H9 (cell line): ENCODE data around the gene RAD23A. TPM values are rescaled to one million over a fixed set of nuclear protein-coding genes. Genes with fewer than 3 reads are reported as not detected.
A peak's percentile ranks its signal among the peaks of the same experiment; 100 is the strongest.

Experiments used
- DNase-seq: peaks from one replicate; pipeline ENCODE4 v3.0.0-alpha.2; 2017
- H2AFZ ChIP-seq: one replicate; pipeline ENCODE4 v1.6.1; 2013; ENCODE audit warnings: mild to moderate bottlenecking, low read length, control low read depth, moderate library complexity
- H2AK5ac ChIP-seq: 2 replicates; pipeline ENCODE4 v1.6.1; 2013; ENCODE audit warnings: low read length, control low read depth, mixed read lengths; ENCODE audit not compliant: insufficient read length
- H2BK120ac ChIP-seq: one replicate; pipeline ENCODE4 v1.6.1; 2013; ENCODE audit warnings: low read depth, mild to moderate bottlenecking, low read length, control low read depth, inconsistent platforms; ENCODE audit not compliant: poor library complexity, severe bottlenecking
- H2BK12ac ChIP-seq: 2 replicates; pipeline ENCODE4 v1.6.1; 2013; ENCODE audit warnings: low read length, control low read depth, mixed read lengths, low read depth; ENCODE audit not compliant: insufficient read length
- H2BK15ac ChIP-seq: 2 replicates; pipeline ENCODE4 v1.6.1; 2013; ENCODE audit warnings: low read depth, low read length, control low read depth
- H2BK20ac ChIP-seq: one replicate; pipeline ENCODE4 v1.6.1; 2013; ENCODE audit warnings: low read depth, mild to moderate bottlenecking, low read length, control low read depth, inconsistent platforms; ENCODE audit not compliant: poor library complexity, severe bottlenecking
- H2BK5ac ChIP-seq: 2 replicates; pipeline ENCODE4 v1.6.1; 2013; ENCODE audit warnings: low read length, control low read depth, mixed read lengths; ENCODE audit not compliant: insufficient read length
- H3K14ac ChIP-seq: 2 replicates; pipeline ENCODE4 v1.6.1; 2013; ENCODE audit warnings: low read length, control low read depth; ENCODE audit not compliant: insufficient read depth
- H3K18ac ChIP-seq: 2 replicates; pipeline ENCODE4 v1.6.1; 2013; ENCODE audit warnings: low read depth, mild to moderate bottlenecking, mixed read lengths, low read length, control low read depth; ENCODE audit not compliant: insufficient read length
- H3K23ac ChIP-seq: 2 replicates; pipeline ENCODE4 v1.6.1; 2013; ENCODE audit warnings: low read length, control low read depth, mixed read lengths, low read depth; ENCODE audit not compliant: insufficient read length
- H3K23me2 ChIP-seq: 2 replicates; pipeline ENCODE4 v1.6.1; 2013; ENCODE audit warnings: low read depth, mild to moderate bottlenecking, mixed read lengths, low read length, control low read depth; ENCODE audit not compliant: insufficient read length, poor library complexity, severe bottlenecking
- H3K27ac ChIP-seq: 2 replicates; pipeline ENCODE4 v1.5.1; 2013; ENCODE audit warnings: low read length, control low read depth, mixed read lengths, low read depth; ENCODE audit not compliant: insufficient read length
- H3K27me3 ChIP-seq: 2 replicates; pipeline ENCODE4 v1.6.1; 2013; ENCODE audit warnings: low read length, control low read depth, inconsistent platforms; ENCODE audit not compliant: insufficient read depth
- H3K4ac ChIP-seq: 2 replicates; pipeline ENCODE4 v1.6.1; 2013; ENCODE audit warnings: low read depth, mild to moderate bottlenecking, control low read depth, inconsistent platforms, low read length, moderate library complexity
- H3K4me1 ChIP-seq: 2 replicates; pipeline ENCODE4 v1.6.1; 2013; ENCODE audit warnings: low read length, control low read depth, inconsistent platforms; ENCODE audit not compliant: insufficient read depth
- H3K4me2 ChIP-seq: 2 replicates; pipeline ENCODE4 v1.6.1; 2013; ENCODE audit warnings: low read length, control low read depth, mixed read lengths; ENCODE audit not compliant: insufficient read length, insufficient read depth
- H3K56ac ChIP-seq: 2 replicates; pipeline ENCODE4 v1.6.1; 2013; ENCODE audit warnings: low read depth, mild to moderate bottlenecking, mixed read lengths, low read length, control low read depth; ENCODE audit not compliant: insufficient read length
- H3K79me1 ChIP-seq: 2 replicates; pipeline ENCODE4 v1.6.1; 2013; ENCODE audit warnings: low read depth, mild to moderate bottlenecking, moderate library complexity, low read length, control low read depth, inconsistent platforms; ENCODE audit not compliant: insufficient read depth, poor library complexity, severe bottlenecking
- H3K79me2 ChIP-seq: 2 replicates; pipeline ENCODE4 v1.6.1; 2013; ENCODE audit warnings: low read length, control low read depth, inconsistent platforms; ENCODE audit not compliant: insufficient read depth
- H3K9ac ChIP-seq: 2 replicates; pipeline ENCODE4 v1.6.1; 2013; ENCODE audit warnings: low read length, control low read depth, mixed read lengths; ENCODE audit not compliant: insufficient read length; ENCODE audit errors: extremely low read depth
- H3K9me3 ChIP-seq: one replicate; pipeline ENCODE4 v1.6.1; 2013; ENCODE audit warnings: low read depth, low read length, inconsistent platforms; ENCODE audit not compliant: control insufficient read depth
- H3T11ph ChIP-seq: one replicate; pipeline ENCODE4 v1.6.1; 2013; ENCODE audit warnings: mild to moderate bottlenecking, low read length, control low read depth, inconsistent platforms
- H4K20me1 ChIP-seq: one replicate; pipeline ENCODE4 v1.6.1; 2013; ENCODE audit not compliant: control insufficient read depth, insufficient read length, insufficient read depth
- H4K5ac ChIP-seq: 2 replicates; pipeline ENCODE4 v1.6.1; 2013; ENCODE audit warnings: low read depth, mild to moderate bottlenecking, mixed read lengths, low read length, control low read depth; ENCODE audit not compliant: insufficient read length
- H4K8ac ChIP-seq: replicated peaks from 2 replicates; pipeline ENCODE4 v1.6.1; 2013; ENCODE audit warnings: low read length, control low read depth, mixed read lengths, low read depth; ENCODE audit not compliant: insufficient read length
- H4K91ac ChIP-seq: 2 replicates; pipeline ENCODE4 v1.6.1; 2013; ENCODE audit warnings: low read depth, mild to moderate bottlenecking, moderate library complexity, mixed read lengths, low read length, control low read depth; ENCODE audit not compliant: insufficient read length
- H3K27ac Mint-ChIP-seq, 3 experiments: 2 replicates in 2 of 3; 3 replicates in 1 of 3; pipeline ENCODE4 v1.8.0; 2020 to 2021; ENCODE audit warnings: mixed read lengths in 3 of 3, mild to moderate bottlenecking in 1 of 3, moderate library complexity in 1 of 3
- H3K27me3 Mint-ChIP-seq: 2 replicates; pipeline ENCODE4 v1.8.0; 2021; ENCODE audit warnings: low read depth, mild to moderate bottlenecking, moderate library complexity, mixed read lengths
- H3K36me3 Mint-ChIP-seq, 3 experiments: 2 replicates in 2 of 3; 3 replicates in 1 of 3; pipeline ENCODE4 v1.8.0; 2020 to 2021; ENCODE audit warnings: low read depth in 3 of 3, mixed read lengths in 3 of 3; ENCODE audit not compliant: insufficient read depth in 1 of 3
- H3K4me1 Mint-ChIP-seq, 2 experiments: 2 replicates each; pipeline ENCODE4 v1.8.0; 2020; ENCODE audit warnings: mixed read lengths in 2 of 2
- H3K4me3 Mint-ChIP-seq, 2 experiments: 2 replicates in 1 of 2; 3 replicates in 1 of 2; pipeline ENCODE4 v1.8.0; 2020 to 2021; ENCODE audit warnings: mild to moderate bottlenecking in 2 of 2, mixed read lengths in 2 of 2, moderate library complexity in 1 of 2
- H3K9me3 Mint-ChIP-seq, 2 experiments: 2 replicates in 1 of 2; 3 replicates in 1 of 2; pipeline ENCODE4 v1.8.0; 2020; ENCODE audit warnings: mild to moderate bottlenecking in 2 of 2, mixed read lengths in 2 of 2, moderate library complexity in 1 of 2
- WGBS: extraction: QIAGEN DNeasy Blood & Tissue Kit; methylation state at CpG from one replicate; pipeline ENCODE4 v1.1.7; 2013; ENCODE audit warnings: missing lambda C conversion rate, low lambda C conversion rate, mixed read lengths; ENCODE audit not compliant: insufficient read length; ENCODE audit errors: extremely low coverage; 5-methylcytosine and 5-hydroxymethylcytosine counted together
- total RNA-seq: library from RNA; stranded (reverse); gene quantifications from 2 replicates; pipeline ENCODE4 v1.2.1, GENCODE V29; 2021
- TF ChIP-seq, protein P1 (sequence below): fragments of 200-600 bp; sonication (generic); conservative IDR thresholded peaks from 3 replicates; pipeline ENCODE4 v1.8.0; 2021; ENCODE audit warnings: antibody characterized with exemption, mild to moderate bottlenecking

RAD23A gene
- total RNA-seq, 1 experiment from 2014 or later: 62.2 TPM

GRCh38 chr19:12933287-12934072, 12.2 kb upstream of the RAD23A start, which contains the start of gene FARSA:
TSS of gene FARSA (minus strand) at chr19:12933711. CDS start at chr19:12933696, 15 bp downstream.
- TF ChIP-seq, protein P1, sequence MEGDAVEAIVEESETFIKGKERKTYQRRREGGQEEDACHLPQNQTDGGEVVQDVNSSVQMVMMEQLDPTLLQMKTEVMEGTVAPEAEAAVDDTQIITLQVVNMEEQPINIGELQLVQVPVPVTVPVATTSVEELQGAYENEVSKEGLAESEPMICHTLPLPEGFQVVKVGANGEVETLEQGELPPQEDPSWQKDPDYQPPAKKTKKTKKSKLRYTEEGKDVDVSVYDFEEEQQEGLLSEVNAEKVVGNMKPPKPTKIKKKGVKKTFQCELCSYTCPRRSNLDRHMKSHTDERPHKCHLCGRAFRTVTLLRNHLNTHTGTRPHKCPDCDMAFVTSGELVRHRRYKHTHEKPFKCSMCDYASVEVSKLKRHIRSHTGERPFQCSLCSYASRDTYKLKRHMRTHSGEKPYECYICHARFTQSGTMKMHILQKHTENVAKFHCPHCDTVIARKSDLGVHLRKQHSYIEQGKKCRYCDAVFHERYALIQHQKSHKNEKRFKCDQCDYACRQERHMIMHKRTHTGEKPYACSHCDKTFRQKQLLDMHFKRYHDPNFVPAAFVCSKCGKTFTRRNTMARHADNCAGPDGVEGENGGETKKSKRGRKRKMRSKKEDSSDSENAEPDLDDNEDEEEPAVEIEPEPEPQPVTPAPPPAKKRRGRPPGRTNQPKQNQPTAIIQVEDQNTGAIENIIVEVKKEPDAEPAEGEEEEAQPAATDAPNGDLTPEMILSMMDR: no peak
- Mint-ChIP-seq H3K27me3 (no peaks in the 10 kb centered on the region), H3K27ac (peak within 1 kb of the TSS; percentile 83 to 92 (median 90)), H3K4me3 (peak within 1 kb of the TSS; percentile 99), H3K36me3 (peaks cover 18 to 33% (median 27%) of the 10 kb centered on the region in 3 experiments), H3K4me1 (peaks cover 17 to 29% of the 10 kb centered on the region in 2 experiments), H3K9me3 (no peaks in the 10 kb centered on the region)
- no peak within 1 kb of the TSS for H3T11ph ChIP-seq
- peak within 1 kb of the TSS; percentile 87 for H3K9ac ChIP-seq
- H4K8ac ChIP-seq: no peak within 1 kb of the TSS
- H3K9me3 ChIP-seq: no peaks in the 10 kb centered on the region
- no peak within 1 kb of the TSS for H2BK120ac ChIP-seq
- H3K4me1 ChIP-seq: no peaks in the 10 kb centered on the region; the same call in 1 of the 2 replicates
- H3K4me2 ChIP-seq: peak within 1 kb of the TSS; percentile 95
- peaks cover 6% of the 10 kb centered on the region for H3K79me1 ChIP-seq
- peaks cover 9% of the 10 kb centered on the region; the same call in 1 of the 2 replicates for H3K79me2 ChIP-seq
- H2AFZ ChIP-seq: no peak within 1 kb of the TSS
- H2AK5ac ChIP-seq: no peak within 1 kb of the TSS
- H4K5ac ChIP-seq: no peak within 1 kb of the TSS
- H3K23ac ChIP-seq: no peak within 1 kb of the TSS
- no peak within 1 kb of the TSS for H4K91ac ChIP-seq
- no peak within 1 kb of the TSS for H2BK15ac ChIP-seq
- peak; percentile 93 for DNase-seq
- peak within 1 kb of the TSS; percentile 78 for H3K18ac ChIP-seq
- no peaks in the 10 kb centered on the region for H3K27me3 ChIP-seq
- no peak within 1 kb of the TSS for H2BK12ac ChIP-seq
- WGBS: no CpG with 5 or more reads among the region's 51 CpGs
- no peak within 1 kb of the TSS for H3K56ac ChIP-seq
- H3K14ac ChIP-seq: peak within 1 kb of the TSS; percentile 79; the same call in 1 of the 2 replicates
- no peak within 1 kb of the TSS for H2BK5ac ChIP-seq
- H3K27ac ChIP-seq: no peak within 1 kb of the TSS
- H2BK20ac ChIP-seq: no peak within 1 kb of the TSS
- no peak within 1 kb of the TSS for H3K4ac ChIP-seq
- no peaks in the 10 kb centered on the region for H4K20me1 ChIP-seq
- H3K23me2 ChIP-seq: peaks cover 7% of the 10 kb centered on the region
